Measurements from ENCODE around the gene FAM149B1. TPM values are rescaled to one million over a fixed set of nuclear protein-coding genes. Genes with fewer than 3 reads are reported as not detected.

FAM149B1 gene
- total RNA-seq, 4 donors from 2014 or later = 7.4 to 21.6 (median 13.2) TPM

GRCh38 chr10:73232887-73233286, 65.0 kb downstream of the FAM149B1 start:
- TF ChIP-seq POLR2A (IDR thresholded peaks at IDR 0.05) = no peak
- TF ChIP-seq, protein P1, sequence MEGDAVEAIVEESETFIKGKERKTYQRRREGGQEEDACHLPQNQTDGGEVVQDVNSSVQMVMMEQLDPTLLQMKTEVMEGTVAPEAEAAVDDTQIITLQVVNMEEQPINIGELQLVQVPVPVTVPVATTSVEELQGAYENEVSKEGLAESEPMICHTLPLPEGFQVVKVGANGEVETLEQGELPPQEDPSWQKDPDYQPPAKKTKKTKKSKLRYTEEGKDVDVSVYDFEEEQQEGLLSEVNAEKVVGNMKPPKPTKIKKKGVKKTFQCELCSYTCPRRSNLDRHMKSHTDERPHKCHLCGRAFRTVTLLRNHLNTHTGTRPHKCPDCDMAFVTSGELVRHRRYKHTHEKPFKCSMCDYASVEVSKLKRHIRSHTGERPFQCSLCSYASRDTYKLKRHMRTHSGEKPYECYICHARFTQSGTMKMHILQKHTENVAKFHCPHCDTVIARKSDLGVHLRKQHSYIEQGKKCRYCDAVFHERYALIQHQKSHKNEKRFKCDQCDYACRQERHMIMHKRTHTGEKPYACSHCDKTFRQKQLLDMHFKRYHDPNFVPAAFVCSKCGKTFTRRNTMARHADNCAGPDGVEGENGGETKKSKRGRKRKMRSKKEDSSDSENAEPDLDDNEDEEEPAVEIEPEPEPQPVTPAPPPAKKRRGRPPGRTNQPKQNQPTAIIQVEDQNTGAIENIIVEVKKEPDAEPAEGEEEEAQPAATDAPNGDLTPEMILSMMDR (IDR thresholded peaks at IDR 0.05) = no peak
- H3K36me3 ChIP-seq = peaks cover 0 to 36% (median 0%) of the 10 kb centered on the region in 3 donors
- no peaks in the 10 kb centered on the region for H3K4me1 ChIP-seq

GRCh38 chr10:73233883-73234282, 66.0 kb downstream of the FAM149B1 start:
- H3K27ac ChIP-seq = no peak overlapping the region
- H3K36me3 ChIP-seq = peaks cover 0 to 38% (median 0%) of the 10 kb centered on the region in 3 donors
- TF ChIP-seq, protein P1 (IDR thresholded peaks at IDR 0.05) = no peak
- no peak for TF ChIP-seq POLR2A (IDR thresholded peaks at IDR 0.05)
- no peaks in the 10 kb centered on the region for H3K4me1 ChIP-seq
- no peaks in the 10 kb centered on the region for H3K9me3 ChIP-seq
- H3K4me3 ChIP-seq = no peak overlapping the region
- no peak for DNase-seq
- no peaks in the 10 kb centered on the region for H3K27me3 ChIP-seq

More at GRCh38 chr10:73232887-73233286, 65.0 kb downstream of the FAM149B1 start:
- H3K27me3 ChIP-seq = no peaks in the 10 kb centered on the region
- no peak overlapping the region for H3K27ac ChIP-seq
- no peak overlapping the region for H3K4me3 ChIP-seq
- no peaks in the 10 kb centered on the region for H3K9me3 ChIP-seq
- DNase-seq = no peak

- H3K4me3 ChIP-seq = no peak overlapping the region
- peaks cover 0 to 46% (median 0%) of the 10 kb centered on the region in 3 donors for H3K36me3 ChIP-seq
- H3K27ac ChIP-seq = no peak overlapping the region
- no peaks in the 10 kb centered on the region for H3K27me3 ChIP-seq
- DNase-seq = no peak
- TF ChIP-seq POLR2A (IDR thresholded peaks at IDR 0.05) = no peak
- TF ChIP-seq, protein P1 (IDR thresholded peaks at IDR 0.05) = no peak
- no peaks in the 10 kb centered on the region for H3K9me3 ChIP-seq
- H3K4me1 ChIP-seq = no peaks in the 10 kb centered on the region
These were observed 66.8 kb downstream of the FAM149B1 start for GRCh38 chr10:73234695-73235094.

GRCh38 chr10:73238990-73239566, 71.2 kb downstream of the FAM149B1 start:
- Histone ChIP-seq H3K27ac (no peak overlapping the region), H3K27me3 (no peaks in the 10 kb centered on the region), H3K9me3 (no peaks in the 10 kb centered on the region), H3K36me3 (peaks cover 0 to 73% (median 0%) of the 10 kb centered on the region in 3 donors), H3K4me1 (no peaks in the 10 kb centered on the region), H3K4me3 (no peak overlapping the region)
- TF ChIP-seq, protein P1 (IDR thresholded peaks at IDR 0.05) = no peak
- no peak for DNase-seq

DNA sequence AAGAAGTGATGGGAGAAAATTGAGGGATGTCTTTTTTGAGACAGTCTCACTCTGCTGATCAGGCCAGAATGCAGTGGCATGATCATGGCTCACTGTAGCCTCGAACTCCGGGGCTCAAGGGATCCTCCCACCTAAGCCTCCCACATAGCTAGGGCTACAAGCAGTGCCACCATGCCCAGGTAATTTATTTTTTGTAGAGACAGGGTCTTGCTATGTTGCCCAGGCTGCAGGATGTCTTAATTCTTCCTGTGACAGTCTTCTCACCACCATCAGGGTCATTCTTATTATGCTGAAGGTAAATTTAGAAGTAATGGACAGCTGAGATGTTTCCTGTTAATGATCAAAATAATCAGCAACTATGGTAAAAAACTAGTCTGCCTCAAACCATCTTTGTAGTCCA, 72.0 kb downstream of the FAM149B1 start:
- Histone ChIP-seq H3K4me3 (no peak overlapping the region), H3K4me1 (peaks cover 0 to 3% (median 0%) of the 10 kb centered on the region in 4 donors), H3K9me3 (no peaks in the 10 kb centered on the region), H3K36me3 (peaks cover 0 to 68% (median 0%) of the 10 kb centered on the region in 3 donors), H3K27me3 (no peaks in the 10 kb centered on the region), H3K27ac (no peak overlapping the region)
- TF ChIP-seq, protein P1 (IDR thresholded peaks at IDR 0.05) = no peak
- TF ChIP-seq POLR2A (IDR thresholded peaks at IDR 0.05) = no peak
- no peak for DNase-seq

Data from Peyer's patch (tissue), 4 donors.